DND-41 (cell line): ENCODE data around the gene AMFR.

Source experiments
- EZH2 ChIP-seq: IDR thresholded peaks from 3 replicates; pipeline ENCODE4 v1.6.1; 2012; ENCODE audit warnings: borderline replicate concordance, low read depth, mild to moderate bottlenecking, moderate library complexity, low read length, inconsistent platforms; ENCODE audit not compliant: severe bottlenecking
- TF ChIP-seq, protein P1 (sequence below): IDR thresholded peaks from 2 replicates; pipeline ENCODE4 v1.5.1; 2012; ENCODE audit warnings: borderline replicate concordance, low read length, moderate library complexity, mild to moderate bottlenecking; ENCODE audit not compliant: poor library complexity, severe bottlenecking; ENCODE audit errors: extremely low read depth

- TF ChIP-seq, protein P1, sequence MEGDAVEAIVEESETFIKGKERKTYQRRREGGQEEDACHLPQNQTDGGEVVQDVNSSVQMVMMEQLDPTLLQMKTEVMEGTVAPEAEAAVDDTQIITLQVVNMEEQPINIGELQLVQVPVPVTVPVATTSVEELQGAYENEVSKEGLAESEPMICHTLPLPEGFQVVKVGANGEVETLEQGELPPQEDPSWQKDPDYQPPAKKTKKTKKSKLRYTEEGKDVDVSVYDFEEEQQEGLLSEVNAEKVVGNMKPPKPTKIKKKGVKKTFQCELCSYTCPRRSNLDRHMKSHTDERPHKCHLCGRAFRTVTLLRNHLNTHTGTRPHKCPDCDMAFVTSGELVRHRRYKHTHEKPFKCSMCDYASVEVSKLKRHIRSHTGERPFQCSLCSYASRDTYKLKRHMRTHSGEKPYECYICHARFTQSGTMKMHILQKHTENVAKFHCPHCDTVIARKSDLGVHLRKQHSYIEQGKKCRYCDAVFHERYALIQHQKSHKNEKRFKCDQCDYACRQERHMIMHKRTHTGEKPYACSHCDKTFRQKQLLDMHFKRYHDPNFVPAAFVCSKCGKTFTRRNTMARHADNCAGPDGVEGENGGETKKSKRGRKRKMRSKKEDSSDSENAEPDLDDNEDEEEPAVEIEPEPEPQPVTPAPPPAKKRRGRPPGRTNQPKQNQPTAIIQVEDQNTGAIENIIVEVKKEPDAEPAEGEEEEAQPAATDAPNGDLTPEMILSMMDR = no peak
- no peak for TF ChIP-seq EZH2
Measured at GRCh38 chr16:56415875-56416274, 9.5 kb downstream of the AMFR start.
